Gastrocnemius medialis (tissue), 4 donors: ENCODE data around the gene WWOX.

ENCODE experiments used
- POLR2A ChIP-seq, 2 donors: fragments of 450-650 bp; IDR thresholded peaks; one replicate each; pipeline ENCODE4 v1.6.1; 2017; ENCODE audit warnings: antibody characterized with exemption in 2 of 2, mild to moderate bottlenecking in 2 of 2, moderate library complexity in 2 of 2
- TF ChIP-seq, protein P1 (sequence below), 5 experiments: fragments of 450-650 bp in 3 of 5; fragments of 200-600 bp in 2 of 5; sonication (generic) in 2 of 5; IDR thresholded peaks in 4 of 5; conservative IDR thresholded peaks in 1 of 5; 1 replicate in 4 of 5; 2 replicates in 1 of 5; pipeline ENCODE4 v1.5.1; 2016 to 2019; ENCODE audit warnings: antibody characterized with exemption in 5 of 5, mild to moderate bottlenecking in 3 of 5, moderate library complexity in 3 of 5

DNA sequence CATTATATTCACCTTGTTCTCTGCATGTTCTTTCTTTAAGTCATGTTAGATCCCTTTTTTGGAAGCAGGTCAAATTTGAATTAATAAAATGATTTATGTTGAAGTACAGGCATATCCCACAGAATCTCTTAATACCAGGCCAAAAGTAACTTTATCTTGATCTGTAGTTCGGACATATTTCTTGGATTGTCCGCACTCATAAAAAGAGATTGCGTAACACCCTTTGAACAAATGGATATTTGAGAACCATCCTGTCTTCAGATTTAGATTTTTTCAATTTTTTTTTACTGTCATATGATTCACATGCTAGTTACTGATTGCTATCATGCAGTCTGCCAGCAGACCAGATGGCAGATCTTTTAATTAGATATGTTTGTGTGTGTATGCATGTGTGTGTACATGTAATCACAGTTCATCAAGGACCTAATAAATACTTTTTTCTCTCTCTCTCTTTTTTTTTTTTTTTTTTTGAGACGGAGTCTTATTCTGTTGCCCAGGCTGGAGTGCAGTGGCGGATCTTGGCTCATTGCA is 352.6 kb downstream of the WWOX start:
- TF ChIP-seq, protein P1, sequence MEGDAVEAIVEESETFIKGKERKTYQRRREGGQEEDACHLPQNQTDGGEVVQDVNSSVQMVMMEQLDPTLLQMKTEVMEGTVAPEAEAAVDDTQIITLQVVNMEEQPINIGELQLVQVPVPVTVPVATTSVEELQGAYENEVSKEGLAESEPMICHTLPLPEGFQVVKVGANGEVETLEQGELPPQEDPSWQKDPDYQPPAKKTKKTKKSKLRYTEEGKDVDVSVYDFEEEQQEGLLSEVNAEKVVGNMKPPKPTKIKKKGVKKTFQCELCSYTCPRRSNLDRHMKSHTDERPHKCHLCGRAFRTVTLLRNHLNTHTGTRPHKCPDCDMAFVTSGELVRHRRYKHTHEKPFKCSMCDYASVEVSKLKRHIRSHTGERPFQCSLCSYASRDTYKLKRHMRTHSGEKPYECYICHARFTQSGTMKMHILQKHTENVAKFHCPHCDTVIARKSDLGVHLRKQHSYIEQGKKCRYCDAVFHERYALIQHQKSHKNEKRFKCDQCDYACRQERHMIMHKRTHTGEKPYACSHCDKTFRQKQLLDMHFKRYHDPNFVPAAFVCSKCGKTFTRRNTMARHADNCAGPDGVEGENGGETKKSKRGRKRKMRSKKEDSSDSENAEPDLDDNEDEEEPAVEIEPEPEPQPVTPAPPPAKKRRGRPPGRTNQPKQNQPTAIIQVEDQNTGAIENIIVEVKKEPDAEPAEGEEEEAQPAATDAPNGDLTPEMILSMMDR (IDR thresholded peaks at IDR 0.05 in 4 of 5, conservative IDR thresholded peaks at IDR 0.05 in 1 of 5): no peak
- no peak for TF ChIP-seq POLR2A (IDR thresholded peaks at IDR 0.05)
